ENCODE measurements around the gene CCDC106.

CCDC106 gene

GRCh38 chr19:55637534-55637933 lies 10.5 kb upstream of the CCDC106 start:
- DNase-seq (ENCODE audit: low spot score), result no peak

- no peak for DNase-seq (ENCODE audit: low spot score)
These were observed 9.1 kb upstream of the CCDC106 start for GRCh38 chr19:55638864-55639359.

- peak; percentile 74 for DNase-seq (ENCODE audit: low spot score)
These were observed 7.9 kb upstream of the CCDC106 start for GRCh38 chr19:55640043-55640576.

GRCh38 chr19:55640577-55641425 lies 7.2 kb upstream of the CCDC106 start, which contains the start of gene ZNF580:
TSS of gene ZNF580 (plus strand) at chr19:55641002. CDS start at chr19:55642509, 1,507 bp downstream.
- DNase-seq (ENCODE audit: low spot score), result peak; percentile 86

DNA sequence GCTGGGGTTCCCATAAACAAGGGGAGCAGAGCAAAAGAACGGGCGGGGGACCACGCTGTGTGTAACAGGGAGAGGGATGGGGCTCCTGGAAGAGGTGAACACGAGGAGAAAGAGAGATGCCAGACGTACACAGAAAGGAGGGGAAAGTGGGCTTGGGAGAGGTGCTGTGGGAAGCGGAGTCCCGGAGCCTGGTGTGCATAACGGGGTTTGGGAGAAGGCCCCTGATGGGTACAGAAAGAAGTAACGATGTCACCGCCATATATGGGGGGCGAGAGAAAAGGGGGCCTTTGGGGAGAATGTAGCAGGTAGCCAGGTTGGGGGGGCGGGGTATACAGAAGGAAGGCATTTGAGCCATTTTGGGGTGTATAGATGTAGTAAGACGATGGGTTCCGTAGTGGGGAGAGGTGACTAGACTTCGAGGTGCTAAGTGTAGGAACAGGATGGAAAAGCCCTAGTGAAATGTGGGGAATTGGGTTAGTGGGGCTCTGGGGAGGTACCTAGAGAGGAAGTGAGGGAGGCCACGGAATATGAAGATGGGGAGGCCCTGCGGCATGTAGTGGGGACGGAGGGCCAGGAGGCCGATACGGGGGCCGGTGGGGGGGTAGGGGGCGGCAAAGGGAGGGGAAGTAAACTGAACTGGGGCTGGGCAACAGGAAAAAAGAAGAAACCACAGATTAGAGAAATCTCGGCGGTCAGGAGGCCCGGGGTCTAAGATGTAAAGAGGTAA lies 6.4 kb upstream of the CCDC106 start:
- DNase-seq (ENCODE audit: low spot score), result no peak

GRCh38 chr19:55642153-55643002 lies 5.6 kb upstream of the CCDC106 start:
- no peak for DNase-seq (ENCODE audit: low spot score)

DNA sequence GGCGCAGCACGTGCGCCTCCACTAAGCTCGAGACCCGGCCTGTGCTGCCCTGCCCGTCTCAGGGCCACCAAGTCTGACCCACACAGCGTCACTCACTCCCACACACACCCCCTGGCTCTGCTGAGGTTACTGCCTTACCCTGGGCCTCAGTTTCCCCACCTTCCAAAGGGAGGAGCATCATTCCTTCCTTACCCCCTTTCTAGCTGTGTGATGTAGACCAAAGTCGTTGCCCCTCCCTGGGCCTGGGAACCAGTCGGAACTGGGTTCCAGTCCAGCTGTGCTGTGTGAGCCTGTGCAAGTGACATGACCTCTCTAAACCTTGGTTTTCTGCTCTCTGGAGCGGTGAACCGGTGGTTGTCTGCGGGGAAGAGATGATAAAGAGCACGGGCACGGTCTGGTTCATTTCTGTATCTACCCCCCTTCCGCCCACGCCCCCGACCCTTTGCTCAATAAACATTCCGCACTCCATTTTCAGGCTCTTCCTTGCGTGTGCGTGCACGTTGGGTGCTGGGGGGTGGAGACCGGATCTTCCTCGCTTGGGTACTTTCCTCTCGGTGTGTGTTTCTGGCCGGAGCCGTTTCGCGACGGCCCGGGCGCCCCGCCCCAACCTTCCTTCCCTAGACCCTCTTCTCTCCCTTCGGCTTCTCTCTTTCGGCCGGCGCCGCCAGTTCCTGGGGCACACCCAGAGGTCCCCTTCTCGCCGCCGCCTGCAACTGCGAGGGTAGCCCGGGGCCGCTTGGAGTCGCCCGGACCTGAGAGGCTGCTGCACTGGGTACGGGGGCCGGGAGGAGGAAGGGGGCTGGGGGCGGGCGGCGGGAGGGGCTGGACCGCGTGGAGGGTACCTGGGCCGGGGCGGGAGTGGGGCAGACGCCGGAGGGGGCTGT lies 4.8 kb upstream of the CCDC106 start, which contains the start of gene ZNF581:
Gene ZNF581 (plus strand): TSS at position 647 of the 884 bp plus-strand sequence. CDS start 923 bp downstream, outside the sequence.
- peak; percentile 87 for DNase-seq (ENCODE audit: low spot score)

DNA sequence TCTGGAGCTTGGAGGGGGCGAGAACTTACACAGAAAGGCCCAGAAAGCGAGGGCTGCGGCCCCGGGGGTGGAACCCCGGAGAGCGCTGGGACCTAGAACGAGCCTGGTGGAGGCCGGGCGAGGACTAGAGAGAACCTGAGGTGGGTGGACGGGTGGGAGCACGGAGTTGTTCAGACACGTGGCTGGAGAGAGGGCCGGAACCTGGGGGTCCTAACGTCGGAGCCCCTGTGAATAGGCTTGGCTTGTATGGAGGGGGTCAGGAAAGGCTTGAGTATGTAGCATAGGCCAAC lies 4.2 kb upstream of the CCDC106 start:
- DNase-seq (ENCODE audit: low spot score), result peak; percentile 20

DNA sequence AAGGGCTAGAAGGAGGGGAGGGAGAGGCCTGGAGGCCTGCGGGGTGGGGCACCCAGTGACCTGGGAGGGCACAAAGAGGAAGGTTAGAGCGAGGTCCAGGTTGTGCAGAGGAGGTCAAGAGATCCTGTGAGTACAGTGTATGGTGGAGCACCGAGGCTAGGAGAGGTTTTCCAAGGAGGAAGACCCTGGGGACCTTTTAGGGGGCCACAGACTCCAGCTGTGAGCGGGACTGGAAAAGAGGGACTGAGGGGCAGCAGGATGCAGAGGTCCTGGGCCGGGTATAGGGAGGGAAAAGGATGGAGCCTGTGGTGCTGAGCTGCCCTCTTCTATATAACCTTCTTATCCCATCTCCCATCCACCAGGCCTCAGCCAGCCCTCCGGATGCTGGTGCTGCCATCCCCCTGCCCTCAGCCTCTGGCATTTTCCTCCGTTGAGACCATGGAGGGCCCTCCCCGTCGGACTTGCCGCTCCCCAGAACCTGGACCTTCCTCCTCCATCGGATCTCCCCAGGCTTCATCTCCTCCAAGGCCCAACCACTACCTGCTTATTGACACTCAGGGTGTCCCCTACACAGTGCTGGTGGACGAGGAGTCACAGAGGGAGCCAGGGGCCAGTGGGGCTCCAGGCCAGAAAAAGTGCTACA lies 3.7 kb upstream of the CCDC106 start:
- no peak for DNase-seq (ENCODE audit: low spot score)

- DNase-seq (ENCODE audit: low spot score), result no peak
These were observed 3.0 kb upstream of the CCDC106 start for GRCh38 chr19:55644842-55645511.

DNA sequence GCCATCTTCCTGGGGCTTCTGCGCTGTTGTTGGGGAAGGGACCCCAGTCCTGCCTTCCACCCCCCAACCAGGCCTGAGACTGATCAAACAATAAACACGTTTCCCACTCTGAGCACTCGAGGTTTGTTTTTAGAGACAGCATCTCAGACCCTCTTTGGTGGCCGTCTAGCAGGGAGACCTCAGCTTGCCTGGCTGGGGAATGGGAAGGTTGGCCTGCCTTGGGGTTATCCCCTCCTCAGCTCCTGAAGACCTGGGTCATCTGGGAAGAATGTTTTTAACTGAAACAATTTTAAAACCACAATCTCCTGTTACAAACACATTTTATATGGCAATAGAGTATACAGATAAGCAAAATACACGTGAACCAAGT lies 2.5 kb upstream of the CCDC106 start:
- no peak for DNase-seq (ENCODE audit: low spot score)

DNA sequence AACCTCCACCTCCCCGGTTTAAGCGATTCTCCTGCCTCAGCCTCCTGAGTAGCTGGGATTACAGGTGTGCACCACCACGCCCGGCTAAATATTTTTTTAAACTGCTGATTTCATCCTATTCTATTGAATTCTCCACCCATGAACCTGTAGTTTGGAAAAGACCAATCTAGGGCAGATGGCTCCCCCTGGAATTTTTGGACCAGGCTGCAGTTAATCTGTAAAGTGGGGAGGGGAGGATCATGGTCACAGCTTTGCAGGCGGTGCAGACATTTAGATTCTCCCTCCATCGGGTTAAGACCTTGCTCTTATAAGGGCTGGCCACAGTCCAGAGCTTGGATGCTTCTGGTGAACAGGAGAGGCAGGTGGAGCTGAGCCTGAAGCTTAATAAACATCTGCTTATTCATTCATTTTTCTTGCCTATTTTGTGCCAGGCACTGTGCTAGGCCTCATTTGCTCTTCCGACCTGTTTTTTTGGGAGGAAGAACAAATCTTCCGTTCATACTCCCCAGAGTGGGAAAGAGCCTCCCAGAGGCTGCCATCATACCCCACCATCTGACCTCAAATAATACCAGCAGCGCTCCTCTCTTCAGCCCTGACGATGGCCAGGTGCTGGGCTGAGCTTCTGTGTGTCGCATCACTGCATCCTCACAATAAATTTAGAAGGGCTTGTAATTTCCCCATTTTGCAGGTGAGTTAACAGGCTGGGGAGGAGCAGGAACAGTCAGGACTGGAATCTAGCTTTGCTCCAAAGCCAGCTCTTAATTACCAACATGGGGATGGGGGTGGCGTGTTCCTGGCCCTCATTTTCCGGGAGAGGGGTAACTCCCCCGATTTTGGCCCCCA lies 902 bp upstream of the CCDC106 start:
- DNase-seq (ENCODE audit: low spot score), result no peak

GRCh38 chr19:55648585-55649267 lies 714 bp downstream of the CCDC106 start:
- DNase-seq (ENCODE audit: low spot score), result no peak

GRCh38 chr19:55649268-55650125 lies 1.5 kb downstream of the CCDC106 start:
- no peak for DNase-seq (ENCODE audit: low spot score)

DNA sequence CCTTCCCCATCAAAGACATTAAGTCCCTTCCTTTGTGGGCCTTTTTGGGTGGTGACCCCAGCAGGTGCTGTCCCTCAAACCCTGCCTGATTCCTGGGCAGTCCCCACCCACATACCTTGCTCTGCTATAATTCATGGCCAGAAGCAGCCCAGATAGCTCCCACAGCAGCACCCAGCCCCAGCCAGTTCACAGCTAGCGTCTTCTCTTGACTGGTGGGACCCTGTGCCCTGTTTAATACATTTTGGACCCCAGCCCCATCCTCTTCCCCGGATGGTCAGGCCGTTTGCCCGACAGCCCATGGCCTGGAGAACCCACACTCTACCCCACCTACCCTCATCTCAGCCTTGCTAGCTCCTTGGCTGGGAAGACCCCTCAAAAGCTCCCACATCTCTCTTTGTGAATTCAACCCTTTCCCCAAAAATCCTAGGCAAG lies 2.1 kb downstream of the CCDC106 start:
- no peak for DNase-seq (ENCODE audit: low spot score)

DNA sequence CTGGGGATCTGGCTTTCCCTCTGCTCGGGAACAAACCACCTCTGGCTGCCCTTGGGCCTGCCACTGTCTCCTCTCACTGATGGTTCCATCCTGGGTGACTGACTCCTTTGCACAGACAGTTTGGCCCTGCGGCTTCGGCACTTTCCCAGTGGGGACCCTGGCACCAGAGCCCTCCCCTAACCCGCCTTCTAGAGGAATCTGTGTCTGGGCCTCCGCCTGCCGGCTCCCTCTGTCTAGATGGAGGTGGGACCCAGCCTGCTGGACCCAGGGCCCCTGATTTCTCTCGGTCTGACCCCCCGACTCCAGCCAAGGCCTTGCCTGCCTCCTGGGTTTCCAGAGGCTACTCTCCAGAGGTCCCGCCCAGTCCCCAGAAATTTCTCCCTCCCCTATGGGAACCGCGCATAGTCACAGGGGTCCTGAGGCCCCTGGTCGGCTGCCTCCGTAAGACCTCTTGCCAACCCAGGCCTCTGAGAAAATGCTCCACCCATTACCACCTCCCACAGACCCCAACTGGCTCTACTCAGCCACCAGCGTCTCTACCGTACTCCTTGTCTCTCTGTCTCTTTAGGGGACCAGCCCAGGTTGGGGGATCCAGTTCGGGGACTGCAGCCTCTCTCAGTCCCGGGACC lies 2.7 kb downstream of the CCDC106 start:
- no peak for DNase-seq (ENCODE audit: low spot score)

DNA sequence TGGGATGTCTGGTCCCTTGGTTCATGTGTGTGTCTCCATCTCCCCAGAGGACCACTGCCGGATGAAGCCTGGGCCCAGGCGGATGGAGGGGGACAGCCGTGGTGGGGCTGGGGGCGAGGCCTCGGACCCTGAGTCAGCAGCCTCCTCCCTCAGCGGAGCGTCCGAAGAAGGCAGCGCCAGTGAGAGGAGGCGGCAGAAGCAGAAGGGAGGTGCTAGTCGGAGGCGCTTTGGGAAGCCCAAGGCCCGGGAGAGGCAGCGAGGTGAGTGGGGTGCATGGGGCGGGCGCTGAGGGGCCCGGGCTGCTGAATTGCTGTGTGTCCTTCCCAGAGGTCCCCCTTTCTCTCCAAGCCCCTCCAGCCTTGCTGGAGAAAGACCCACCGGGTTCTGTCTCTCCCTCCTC lies 3.2 kb downstream of the CCDC106 start:
- DNase-seq (ENCODE audit: low spot score), result no peak
